H1 (cell line): Measurements from ENCODE around the gene SPTBN4. TPM values are rescaled to one million over a fixed set of nuclear protein-coding genes. Genes with fewer than 3 reads are reported as not detected.

Source experiments
- CTCF ChIA-PET: fragments of 300-600 bp; sonication (Branson Sonifier 250); formaldehyde crosslinking; loops from one replicate; lab custom pipeline; 2021; ENCODE audit not compliant: partially characterized antibody; lab: Charles Lee
- POLR2A ChIA-PET: fragments of 300-600 bp; sonication (Branson Sonifier 250); formaldehyde crosslinking; loops from one replicate; lab custom pipeline; 2021; ENCODE audit warnings: inconsistent platforms; ENCODE audit not compliant: partially characterized antibody; lab: Charles Lee
- DNase-seq, 2 experiments: peaks; one replicate each; pipeline versions ENCODE4 v3.0.0 to v3.0.0-alpha.2; 2010 to 2022; ENCODE audit warnings: low spot score in 2 of 2, low read depth in 1 of 2, mixed read lengths in 1 of 2
- FAIRE-seq: peaks from 2 replicates; lab custom pipeline; 2011; peaks lifted over from hg19 to GRCh38; lab: Jason Lieb, UNC
- H2AFZ ChIP-seq: 2 replicates; pipeline ENCODE4 v1.8.1; 2012; ENCODE audit warnings: low read length, inconsistent platforms
- H2AK5ac ChIP-seq: 2 replicates; pipeline ENCODE4 v1.6.1; 2013; ENCODE audit warnings: low read depth, low read length
- H2BK120ac ChIP-seq: replicated peaks from 2 replicates; pipeline ENCODE3; 2013; ENCODE audit warnings: low read depth, low read length, inconsistent platforms
- H2BK12ac ChIP-seq: 2 replicates; pipeline ENCODE4 v1.6.1; 2013; ENCODE audit warnings: low read depth, low read length
- H2BK15ac ChIP-seq: 2 replicates; pipeline ENCODE4 v1.6.1; 2013; ENCODE audit warnings: low read length
- H2BK20ac ChIP-seq: 2 replicates; pipeline ENCODE4 v1.6.1; 2013; ENCODE audit warnings: low read length
- H2BK5ac ChIP-seq: 2 replicates; pipeline ENCODE4 v1.6.1; 2013; ENCODE audit warnings: low read depth, low read length
- H3K14ac ChIP-seq: 2 replicates; pipeline ENCODE4 v1.6.1; 2013; ENCODE audit warnings: inconsistent platforms; ENCODE audit not compliant: insufficient read length
- H3K18ac ChIP-seq: 2 replicates; pipeline ENCODE4 v1.6.1; 2013; ENCODE audit warnings: low read length; ENCODE audit errors: extremely low read depth
- H3K23ac ChIP-seq: 2 replicates; pipeline ENCODE4 v1.6.1; 2013; ENCODE audit warnings: inconsistent platforms; ENCODE audit not compliant: insufficient read length
- H3K23me2 ChIP-seq: 2 replicates; pipeline ENCODE4 v1.6.1; 2013; ENCODE audit warnings: low read depth, low read length
- H3K27ac ChIP-seq: 2 replicates; pipeline ENCODE4 v1.6.1; 2011; ENCODE audit warnings: low read depth, low read length, inconsistent platforms
- H3K27me3 ChIP-seq, 4 experiments: replicated peaks in 1 of 4; 1 replicate in 1 of 4; 2 replicates in 3 of 4; pipeline versions ENCODE4 v1.6.1 to v1.8.1; 2011 to 2013; ENCODE audit warnings: low read length in 3 of 4, mild to moderate bottlenecking in 3 of 4, inconsistent platforms in 2 of 4, mixed read lengths in 2 of 4, moderate library complexity in 1 of 4; ENCODE audit not compliant: control insufficient read depth in 3 of 4, insufficient read depth in 3 of 4; ENCODE audit errors: extremely low read depth in 1 of 4
- H3K36me3 ChIP-seq, 4 experiments: 2 replicates each; pipeline versions ENCODE4 v1.6.1 to v1.8.1; 2011 to 2013; ENCODE audit warnings: mild to moderate bottlenecking in 4 of 4, low read length in 3 of 4, moderate library complexity in 2 of 4, control low read depth in 1 of 4, inconsistent platforms in 1 of 4; ENCODE audit not compliant: insufficient read depth in 4 of 4, control insufficient read depth in 2 of 4
- H3K4ac ChIP-seq: replicated peaks from 2 replicates; pipeline ENCODE3; 2013; ENCODE audit warnings: low read length, low read depth, mixed read lengths, inconsistent platforms; ENCODE audit not compliant: insufficient read length
- H3K4me1 ChIP-seq, 4 experiments: replicated peaks in 1 of 4; 1 replicate in 1 of 4; 2 replicates in 3 of 4; pipeline versions ENCODE4 v1.6.1 to v1.8.1; 2011 to 2013; ENCODE audit warnings: low read length in 3 of 4, inconsistent platforms in 2 of 4, mixed read lengths in 1 of 4; ENCODE audit not compliant: insufficient read depth in 4 of 4, control insufficient read depth in 3 of 4
- H3K4me2 ChIP-seq, 2 experiments: 2 replicates each; pipeline versions ENCODE4 v1.6.1 to v1.8.1; 2011 to 2013; ENCODE audit warnings: low read depth in 2 of 2, low read length in 2 of 2, control low read depth in 1 of 2, inconsistent platforms in 1 of 2, mild to moderate bottlenecking in 1 of 2; ENCODE audit not compliant: insufficient read depth in 1 of 2
- H3K4me3 ChIP-seq, 4 experiments: fragments of 200-600, 300-600 bp in 1 of 4; sonication (generic), shearing (Covaris generic), sonication (Bioruptor Twin) in 1 of 4; 2 replicates each; pipeline versions ENCODE4 v1.5.1 to v1.8.1; 2011 to 2016; ENCODE audit warnings: low read length in 4 of 4, low read depth in 3 of 4, control low read depth in 2 of 4, inconsistent platforms in 2 of 4, mild to moderate bottlenecking in 2 of 4, mixed read lengths in 1 of 4, moderate library complexity in 1 of 4; ENCODE audit not compliant: insufficient read depth in 2 of 4; ENCODE audit errors: extremely low read depth in 1 of 4
- H3K56ac ChIP-seq: replicated peaks from 2 replicates; pipeline ENCODE3; 2013; ENCODE audit warnings: low read depth, mild to moderate bottlenecking, mixed read lengths, low read length, inconsistent platforms; ENCODE audit not compliant: insufficient read length
- H3K79me1 ChIP-seq: 2 replicates; pipeline ENCODE4 v1.6.1; 2013; ENCODE audit warnings: low read depth, low read length, control low read depth
- H3K79me2 ChIP-seq, 2 experiments: 2 replicates each; pipeline versions ENCODE4 v1.6.1 to v1.8.1; 2012 to 2013; ENCODE audit warnings: low read length in 2 of 2, mild to moderate bottlenecking in 2 of 2, inconsistent platforms in 1 of 2; ENCODE audit not compliant: insufficient read depth in 2 of 2, control insufficient read depth in 1 of 2
- H3K9ac ChIP-seq, 4 experiments: replicated peaks in 1 of 4; 1 replicate in 1 of 4; 2 replicates in 3 of 4; pipeline versions ENCODE4 v1.6.1 to v1.8.1; 2011 to 2013; ENCODE audit warnings: low read depth in 3 of 4, low read length in 3 of 4, control low read depth in 2 of 4, mild to moderate bottlenecking in 2 of 4, moderate library complexity in 2 of 4, inconsistent platforms in 1 of 4; ENCODE audit errors: extremely low read depth in 1 of 4
- H3K9me3 ChIP-seq, 2 experiments: 2 replicates each; pipeline versions ENCODE4 v1.6.1 to v1.8.1; 2012 to 2013; ENCODE audit warnings: mild to moderate bottlenecking in 2 of 2, moderate library complexity in 2 of 2, control low read depth in 1 of 2, inconsistent platforms in 1 of 2, low read depth in 1 of 2, low read length in 1 of 2, mixed read lengths in 1 of 2; ENCODE audit not compliant: insufficient read depth in 2 of 2
- H4K20me1 ChIP-seq, 2 experiments: replicated peaks in 1 of 2; 2 replicates each; pipeline versions ENCODE3 to v1.8.1; 2011 to 2013; ENCODE audit warnings: inconsistent platforms in 2 of 2, low read length in 2 of 2, mild to moderate bottlenecking in 1 of 2; ENCODE audit not compliant: insufficient read depth in 2 of 2, control insufficient read depth in 1 of 2
- H4K5ac ChIP-seq: 2 replicates; pipeline ENCODE4 v1.6.1; 2013; ENCODE audit warnings: low read length, low read depth, mixed read lengths, inconsistent platforms; ENCODE audit not compliant: insufficient read length
- H4K8ac ChIP-seq: 2 replicates; pipeline ENCODE4 v1.8.0; 2013; ENCODE audit warnings: mild to moderate bottlenecking, moderate library complexity, low read length, inconsistent platforms; ENCODE audit not compliant: insufficient read depth; ENCODE audit errors: extremely low read depth
- H4K91ac ChIP-seq: replicated peaks from 2 replicates; pipeline ENCODE3; 2013; ENCODE audit warnings: low read length, mixed read lengths, inconsistent platforms; ENCODE audit not compliant: insufficient read length
- BACH1 ChIP-seq: IDR thresholded peaks from 2 replicates; pipeline ENCODE4 v1.6.1; 2012; ENCODE audit warnings: low read length, improper control_type of control experiment
- CBX8 ChIP-seq: fragments of 300-800, 300-1000 bp; sonication (generic); IDR thresholded peaks from 2 replicates; pipeline ENCODE4 v1.7.1; 2016; ENCODE audit warnings: low read depth, low read length, borderline replicate concordance
- CEBPB ChIP-seq: IDR thresholded peaks from 2 replicates; pipeline ENCODE4 v1.6.1; 2012; ENCODE audit warnings: low read depth, low read length
- CHD1 ChIP-seq: IDR thresholded peaks from 2 replicates; pipeline ENCODE4 v1.6.1; 2012; ENCODE audit warnings: low read depth, low read length, improper control_type of control experiment
- NANOG ChIP-seq: IDR thresholded peaks from 2 replicates; pipeline ENCODE4 v1.6.1; 2011; ENCODE audit warnings: low read length, low read depth, mild to moderate bottlenecking, inconsistent platforms; ENCODE audit not compliant: insufficient read depth, poor library complexity, severe bottlenecking
- NRF1 ChIP-seq: IDR thresholded peaks from 2 replicates; pipeline ENCODE4 v1.6.1; 2011; ENCODE audit warnings: mild to moderate bottlenecking, low read depth, low read length, improper control_type of control experiment
- RAD21 ChIP-seq, 2 experiments: IDR thresholded peaks in 1 of 2; conservative IDR thresholded peaks in 1 of 2; 2 replicates each; pipeline ENCODE4 v1.6.1; 2011; ENCODE audit warnings: low read depth in 2 of 2, low read length in 2 of 2, improper control_type of control experiment in 1 of 2, inconsistent platforms in 1 of 2, mild to moderate bottlenecking in 1 of 2, moderate library complexity in 1 of 2
- SP1 ChIP-seq: IDR thresholded peaks from 2 replicates; pipeline ENCODE4 v1.6.1; 2011; ENCODE audit warnings: low read depth, low read length
- SP2 ChIP-seq: IDR thresholded peaks from 2 replicates; pipeline ENCODE4 v1.6.1; 2012; ENCODE audit warnings: mild to moderate bottlenecking, low read length, inconsistent platforms
- SP4 ChIP-seq: IDR thresholded peaks from 2 replicates; pipeline ENCODE4 v1.6.1; 2012; ENCODE audit warnings: low read length, inconsistent platforms
- TEAD4 ChIP-seq: IDR thresholded peaks from 2 replicates; pipeline ENCODE4 v1.6.1; 2012; ENCODE audit warnings: low read depth, low read length, inconsistent platforms, mixed read lengths
- YY1 ChIP-seq: IDR thresholded peaks from 2 replicates; pipeline ENCODE4 v1.6.1; 2011; ENCODE audit warnings: low read depth, mild to moderate bottlenecking, low read length
- WGBS, 2 experiments: shearing (Covaris generic) in 1 of 2; methylation state at CpG; one replicate each; pipeline versions ENCODE4 v1.1.6 to v1.1.7; 2013 to 2015; ENCODE audit warnings: low lambda C conversion rate in 2 of 2, mixed read lengths in 2 of 2, inconsistent platforms in 1 of 2, low coverage in 1 of 2, missing lambda C conversion rate in 1 of 2; ENCODE audit not compliant: insufficient replicate concordance in 2 of 2, insufficient coverage in 1 of 2, insufficient read length in 1 of 2; ENCODE audit errors: extremely low coverage in 1 of 2, missing lambda C conversion rate in 1 of 2; 5-methylcytosine and 5-hydroxymethylcytosine counted together
- polyA plus RNA-seq, 7 experiments: library from polyadenylated mRNA; depleted of rRNA in 3 of 7; stranded (reverse) in 5 of 7; unstranded in 2 of 7; fragments of >200 nt in 5 of 7; fragments of 200-250 nt in 2 of 7; gene quantifications; 1 replicate in 5 of 7; 2 replicates in 1 of 7; 4 replicates in 1 of 7; pipeline versions ENCODE4 v1.2.1 to v1.2.3, GENCODE V29; 2011 to 2013; ENCODE audit warnings: missing spikeins in 2 of 7, mixed read lengths in 2 of 7
- total RNA-seq: library from RNA; stranded (reverse); fragmentation: NEBNext Ultra II Directional; extraction: Animal tissue kit (Norgen Biotek cat#: 25700); gene quantifications from 2 replicates; pipeline ENCODE4 v1.2.1, GENCODE V29; 2021
- TF ChIP-seq, protein P1 (sequence below): IDR thresholded peaks from 2 replicates; pipeline ENCODE4 v1.6.1; 2012; ENCODE audit warnings: inconsistent platforms
- TF ChIP-seq, protein P2 (sequence below): IDR thresholded peaks from 2 replicates; pipeline ENCODE4 v1.6.1; 2011; ENCODE audit warnings: low read depth, mild to moderate bottlenecking, low read length; ENCODE audit not compliant: insufficient read depth

Gene SPTBN4
- total and polyA plus RNA-seq, 2 of the 8 experiments (the other 6 are each of a cell fraction or from before 2014, with no cell fraction given): 1.9 to 3.0 TPM

DNA sequence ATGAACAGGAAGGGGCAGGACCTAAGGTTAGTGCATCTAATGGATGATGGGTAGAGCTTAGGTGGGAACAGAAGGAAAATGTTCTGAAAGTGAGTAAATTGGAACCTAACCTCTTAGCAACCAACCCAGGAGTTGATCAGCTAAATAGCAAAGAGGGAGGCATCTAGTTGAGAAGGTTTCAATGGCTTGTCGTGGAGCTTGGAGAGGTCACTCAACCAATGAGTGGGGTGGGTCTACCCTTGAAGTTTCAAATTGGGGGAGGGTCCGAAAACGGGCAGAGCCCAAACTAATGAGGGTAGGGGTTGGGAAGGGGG, 104.2 kb downstream of the SPTBN4 start:
- Histone ChIP-seq H4K8ac (no peak overlapping the region), H3K4me3 (peak overlapping the region; percentile 16 to 49 (median 24); a peak in 3 of 8 replicates), H2BK5ac (no peak overlapping the region), H3K36me3 (peaks cover 0 to 4% (median 0%) of the 10 kb centered on the region in 4 experiments; a peak in 1 of 8 replicates), H3K4ac (no peak overlapping the region), H3K14ac (no peak overlapping the region), H3K4me2 (peak overlapping the region; percentile 62 to 65), H4K20me1 (peaks cover 0 to 1% of the 10 kb centered on the region in 2 experiments), H2BK120ac (no peak overlapping the region), H3K4me1 (peaks cover 2 to 13% (median 7%) of the 10 kb centered on the region in 4 experiments), H3K79me1 (no peaks in the 10 kb centered on the region), H3K9me3 (no peaks in the 10 kb centered on the region), H4K91ac (no peak overlapping the region), H3K9ac (no peak overlapping the region), H3K27ac (0 out of 2 replicates have a peak overlapping the region, but pooled peaks have one; percentile 9), H3K27me3 (peaks cover 32 to 44% (median 42%) of the 10 kb centered on the region in 4 experiments), H3K18ac (0 out of 2 replicates have a peak overlapping the region, but pooled peaks have one; percentile 87), H2AFZ (peak overlapping the region; percentile 81; the same call in 1 of the 2 replicates), H3K23me2 (peaks cover 11% of the 10 kb centered on the region; the same call in 1 of the 2 replicates), H4K5ac (no peak overlapping the region), H3K56ac (no peak overlapping the region), H2BK12ac (0 out of 2 replicates have a peak overlapping the region, but pooled peaks have one; percentile 13), H2AK5ac (no peak overlapping the region), H2BK15ac (no peak overlapping the region), H2BK20ac (no peak overlapping the region), H3K23ac (no peak overlapping the region), H3K79me2 (no peaks in the 10 kb centered on the region)
- WGBS, 2 experiments: 51% methylated on average over 3 of the region's 3 CpGs; no CpG with 5 or more reads in 1 of the 2 experiments
- no peak for FAIRE-seq
- ChIA-PET POLR2A (interaction anchor here (0.8 to 1.6 kb wide), 4 partner anchors 18 to 179 kb away, joined by 3 to 6 read pairs (median 4); partner anchors contain the start of genes ACTMAP and SNRPA), CTCF (interaction anchor here (0.6 to 2.7 kb wide), 15 partner anchors 8 to 351 kb away, joined by 3 to 11 read pairs (median 4); partner anchors contain the start of gene LTBP4)
- DNase-seq: no peak
- TF ChIP-seq CBX8 (no peak), TEAD4 (no peak), NANOG (no peak), SP1 (no peak), CHD1 (no peak), RAD21 (IDR thresholded peaks at IDR 0.05 in 1 of 2, conservative IDR thresholded peaks at IDR 0.05 in 1 of 2; ENCODE audit: low read depth in 2 of 2, low read length in 2 of 2) (no peak), SP2 (no peak), CEBPB (no peak), SP4 (no peak; the same call in 1 of the 2 replicates), YY1 (no peak), NRF1 (no peak), BACH1 (no peak)
- TF ChIP-seq, protein P1, sequence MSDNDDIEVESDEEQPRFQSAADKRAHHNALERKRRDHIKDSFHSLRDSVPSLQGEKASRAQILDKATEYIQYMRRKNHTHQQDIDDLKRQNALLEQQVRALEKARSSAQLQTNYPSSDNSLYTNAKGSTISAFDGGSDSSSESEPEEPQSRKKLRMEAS: no peak
- TF ChIP-seq, protein P2, sequence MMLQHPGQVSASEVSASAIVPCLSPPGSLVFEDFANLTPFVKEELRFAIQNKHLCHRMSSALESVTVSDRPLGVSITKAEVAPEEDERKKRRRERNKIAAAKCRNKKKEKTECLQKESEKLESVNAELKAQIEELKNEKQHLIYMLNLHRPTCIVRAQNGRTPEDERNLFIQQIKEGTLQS: no peak
